HCT116 (cell line): ENCODE measurements around the gene DNAJB9. TPM values are rescaled to one million over a fixed set of nuclear protein-coding genes. Genes with fewer than 3 reads are reported as not detected.

Source experiments
- CBX3 ChIP-seq: IDR thresholded peaks from 2 replicates; pipeline ENCODE4 v1.6.1; 2012; ENCODE audit warnings: low read depth
- CTCF ChIP-seq, 3 experiments: fragments of 200-600 bp in 1 of 3; sonication (generic) in 1 of 3; IDR thresholded peaks in 2 of 3; conservative IDR thresholded peaks in 1 of 3; 2 replicates each; pipeline ENCODE4 v1.5.1; 2012 to 2017; ENCODE audit warnings: low read depth in 2 of 3, low read length in 2 of 3, antibody characterized with exemption in 1 of 3, borderline replicate concordance in 1 of 3, control low read depth in 1 of 3, mild to moderate bottlenecking in 1 of 3, mixed read lengths in 1 of 3, mixed run types in 1 of 3, moderate library complexity in 1 of 3; ENCODE audit not compliant: insufficient read depth in 1 of 3
- ELF1 ChIP-seq: IDR thresholded peaks from 2 replicates; pipeline ENCODE4 v1.6.1; 2012; ENCODE audit warnings: low read depth, borderline replicate concordance
- POLR2A ChIP-seq: IDR thresholded peaks from 2 replicates; pipeline ENCODE4 v1.7.0; 2011; ENCODE audit warnings: borderline replicate concordance; ENCODE audit not compliant: insufficient read depth, insufficient read length; ENCODE audit errors: extremely low read depth
- RAD21 ChIP-seq: IDR thresholded peaks from 2 replicates; pipeline ENCODE4 v1.6.1; 2012; ENCODE audit warnings: low read depth, mild to moderate bottlenecking
- SRF ChIP-seq: IDR thresholded peaks from 2 replicates; pipeline ENCODE4 v1.6.1; 2012; ENCODE audit warnings: low read depth
- total RNA-seq: library from RNA; stranded (reverse); gene quantifications from one replicate; pipeline ENCODE4 v1.2.1, GENCODE V29; 2021; ENCODE audit not compliant: unreplicated experiment

The DNAJB9 gene
- total RNA-seq, 1 experiment from 2014 or later, result 10.1 TPM

- TF ChIP-seq CTCF (IDR thresholded peaks at IDR 0.05 in 2 of 3, conservative IDR thresholded peaks at IDR 0.05 in 1 of 3; ENCODE audit: borderline replicate concordance in 1 of 3, insufficient read depth in 1 of 3, low read depth in 2 of 3, low read length in 2 of 3) (no peak), ELF1 (no peak), CBX3 (no peak), RAD21 (no peak), SRF (no peak), POLR2A (no peak)
Observed at GRCh38 chr7:108623220-108623619, 53.5 kb downstream of the DNAJB9 start (continued).

Other genes starting within 250 kb of the DNAJB9 start
- 0.15 TPM for gene NRCAM, start 113.4 kb upstream of the DNAJB9 start, total RNA-seq
- gene PNPLA8, start 43.7 kb upstream of the DNAJB9 start, total RNA-seq, result 12.9 TPM
- gene THAP5, start 168 bp upstream of the DNAJB9 start, total RNA-seq, result 29.3 TPM